Activated CD4-positive, alpha-beta T cell treated with anti-CD3 and anti-CD28 coated beads for 4 hours (primary cell): ENCODE results near the gene SPZ1.
"Not testable (repeated sequence)": the region's sequence is repeated elsewhere in the genome, so short reads cannot be mapped to it uniquely, and the experiment has no call there.

Experiments used
- DNase-seq, 2 donors: peaks; one replicate each; pipeline ENCODE4 v3.0.0-alpha.2; 2020

The SPZ1 gene

GRCh38 chr5:80319702-80320101 lies at the start of gene SPZ1:
SPZ1 (plus strand) TSS chr5:80320002; CDS start chr5:80320216, 214 bp downstream.
- DNase-seq = no peak

GRCh38 chr5:80270543-80270942 lies 49.3 kb upstream of the SPZ1 start:
- DNase-seq = not testable (repeated sequence)

GRCh38 chr5:80275347-80275746 lies 44.5 kb upstream of the SPZ1 start:
- DNase-seq = no peak

GRCh38 chr5:80276186-80276585 lies 43.6 kb upstream of the SPZ1 start:
- DNase-seq = no peak

GRCh38 chr5:80277191-80277590 lies 42.6 kb upstream of the SPZ1 start:
- no peak for DNase-seq

- no peak for DNase-seq
These were observed 37.7 kb upstream of the SPZ1 start for GRCh38 chr5:80282054-80282453.

GRCh38 chr5:80283360-80283759 lies 36.4 kb upstream of the SPZ1 start:
- no peak for DNase-seq

- DNase-seq = peak in 1 of 2 donors; percentile 18
These were observed 35.1 kb upstream of the SPZ1 start for GRCh38 chr5:80284720-80285119.

GRCh38 chr5:80288177-80288576 lies 31.6 kb upstream of the SPZ1 start:
- DNase-seq = no peak

GRCh38 chr5:80289320-80289719 lies 30.5 kb upstream of the SPZ1 start:
- no peak for DNase-seq

GRCh38 chr5:80291761-80292160 lies 28.0 kb upstream of the SPZ1 start:
- DNase-seq = no peak

GRCh38 chr5:80296121-80296520 lies 23.7 kb upstream of the SPZ1 start:
- DNase-seq = no peak

GRCh38 chr5:80299601-80300000 lies 20.2 kb upstream of the SPZ1 start:
- no peak for DNase-seq

GRCh38 chr5:80300125-80300524 lies 19.7 kb upstream of the SPZ1 start:
- DNase-seq = no peak

- not testable (repeated sequence) for DNase-seq
These were observed 19.0 kb upstream of the SPZ1 start for GRCh38 chr5:80300796-80301195.

- DNase-seq = not testable (repeated sequence)
These were observed 18.5 kb upstream of the SPZ1 start for GRCh38 chr5:80301342-80301741.

- no peak for DNase-seq
These were observed 17.2 kb upstream of the SPZ1 start for GRCh38 chr5:80302636-80303035.

GRCh38 chr5:80308526-80308925 lies 11.3 kb upstream of the SPZ1 start:
- no peak for DNase-seq

- no peak for DNase-seq
These were observed 9.7 kb upstream of the SPZ1 start for GRCh38 chr5:80309871-80310665.

GRCh38 chr5:80315244-80315643 lies 4.6 kb upstream of the SPZ1 start:
- DNase-seq = no peak

- no peak for DNase-seq
These were observed 1.6 kb upstream of the SPZ1 start for GRCh38 chr5:80318212-80318611.

GRCh38 chr5:80324912-80325311 lies 5.1 kb downstream of the SPZ1 start:
- no peak for DNase-seq

- DNase-seq = no peak
These were observed 6.7 kb downstream of the SPZ1 start for GRCh38 chr5:80326468-80326867.

- DNase-seq = no peak
These were observed 17.6 kb downstream of the SPZ1 start for GRCh38 chr5:80337379-80337778.

GRCh38 chr5:80339116-80339515 lies 19.3 kb downstream of the SPZ1 start:
- no peak for DNase-seq
